Right lobe of liver (tissue), 4 donors: ENCODE data around the gene P2RY13.

Experiments used
- CTCF ChIP-seq, 4 donors: fragments of 200-600 bp in 3 of 4; fragments of 450-650 bp in 1 of 4; IDR thresholded peaks; one replicate each; pipeline versions ENCODE4 v1.5.1 to v1.8.0; 2016 to 2022; ENCODE audit warnings: antibody characterized with exemption in 4 of 4, mild to moderate bottlenecking in 2 of 4
- POLR2A ChIP-seq: fragments of 450-650 bp; IDR thresholded peaks from one replicate; pipeline ENCODE4 v1.6.1; 2017; ENCODE audit warnings: antibody characterized with exemption, mild to moderate bottlenecking
- donor health status: DM: no; HTN: no; CAD: no.
- donor health status: DM: no; HTN: no; CAD: no.
- donor health status: DM: no; HTN: yes; CAD: no.

DNA sequence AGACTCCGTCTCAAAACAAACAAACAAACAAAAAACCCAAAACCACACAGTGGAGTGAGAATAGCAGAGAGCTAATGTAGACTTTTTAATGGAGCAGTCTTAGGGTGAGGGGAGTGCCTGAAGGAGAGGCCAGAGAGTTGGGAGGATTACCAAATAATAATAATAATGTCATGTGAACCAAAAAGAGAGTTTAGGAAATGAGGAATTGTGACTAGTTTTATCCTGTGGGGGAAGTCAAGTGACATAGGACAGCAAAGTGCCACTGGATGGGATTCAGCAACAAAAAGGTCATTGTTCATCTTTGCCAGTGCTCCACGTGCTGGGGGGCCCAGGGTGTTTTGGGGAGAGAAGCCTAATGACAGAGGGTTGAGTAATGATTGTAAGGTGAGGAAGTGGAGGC is 25.6 kb downstream of the P2RY13 start:
- TF ChIP-seq POLR2A (no peak), CTCF (IDR thresholded peaks at IDR 0.05) (no peak)
